GM21360 (cell line): ENCODE results near the gene ITGA3.
"Not testable (repeated sequence)": the region's sequence is repeated elsewhere in the genome, so short reads cannot be mapped to it uniquely, and the experiment has no call there.

Source experiments
- ATAC-seq: cut with Tn5 transposase; IDR thresholded peaks from one replicate; pipeline ENCODE4 v1.9.1; 2021; ENCODE audit warnings: mild to moderate bottlenecking, moderate library complexity; ENCODE audit not compliant: unreplicated experiment

The ITGA3 gene

GRCh38 chr17:50034498-50035364 is 21.2 kb upstream of the ITGA3 start:
- ATAC-seq = no peak

DNA sequence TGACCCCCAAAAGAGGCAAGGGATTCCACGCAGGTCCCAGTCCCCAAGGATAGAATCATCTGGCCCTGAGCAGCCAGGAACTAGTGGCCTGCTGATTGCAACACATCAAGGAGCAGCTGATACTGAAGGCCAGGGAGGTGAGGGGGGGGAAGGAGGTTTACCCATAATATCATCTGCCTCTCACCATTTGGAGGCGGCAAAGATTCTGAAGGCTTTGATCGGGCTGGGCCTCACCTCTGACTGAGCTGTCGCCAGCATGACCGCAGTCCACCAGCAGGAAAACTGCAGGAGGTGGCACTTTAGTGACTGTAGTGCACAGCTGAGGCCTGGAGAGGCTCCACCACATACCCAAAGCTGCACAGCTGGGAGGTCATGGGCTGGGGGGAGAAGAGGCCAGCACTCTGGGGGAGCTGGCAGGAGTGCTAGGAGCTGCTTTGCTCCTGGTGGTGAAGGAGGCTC is 20.5 kb upstream of the ITGA3 start:
- no peak for ATAC-seq

DNA sequence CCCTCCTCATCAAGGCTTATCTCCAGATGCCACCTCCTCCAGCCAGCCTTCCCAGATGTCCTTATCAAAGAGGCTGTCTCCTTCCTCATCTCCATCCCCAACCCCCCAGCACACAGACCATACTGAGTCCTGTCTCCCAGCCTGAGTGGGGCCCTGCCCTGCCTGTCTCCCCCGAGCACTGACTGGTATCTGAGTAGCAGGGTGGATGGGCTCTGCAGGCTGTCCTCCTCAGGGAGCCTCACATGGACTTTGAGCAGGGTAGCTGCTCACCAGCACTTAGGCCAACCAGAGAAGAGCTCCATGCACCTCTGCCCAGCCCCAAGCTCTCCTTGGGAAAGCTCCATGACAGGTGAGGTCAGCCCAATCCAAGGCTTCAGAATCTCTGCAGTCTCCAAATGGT is 20.0 kb upstream of the ITGA3 start:
- ATAC-seq = no peak

GRCh38 chr17:50036455-50037261 is 19.3 kb upstream of the ITGA3 start:
- no peak for ATAC-seq

DNA sequence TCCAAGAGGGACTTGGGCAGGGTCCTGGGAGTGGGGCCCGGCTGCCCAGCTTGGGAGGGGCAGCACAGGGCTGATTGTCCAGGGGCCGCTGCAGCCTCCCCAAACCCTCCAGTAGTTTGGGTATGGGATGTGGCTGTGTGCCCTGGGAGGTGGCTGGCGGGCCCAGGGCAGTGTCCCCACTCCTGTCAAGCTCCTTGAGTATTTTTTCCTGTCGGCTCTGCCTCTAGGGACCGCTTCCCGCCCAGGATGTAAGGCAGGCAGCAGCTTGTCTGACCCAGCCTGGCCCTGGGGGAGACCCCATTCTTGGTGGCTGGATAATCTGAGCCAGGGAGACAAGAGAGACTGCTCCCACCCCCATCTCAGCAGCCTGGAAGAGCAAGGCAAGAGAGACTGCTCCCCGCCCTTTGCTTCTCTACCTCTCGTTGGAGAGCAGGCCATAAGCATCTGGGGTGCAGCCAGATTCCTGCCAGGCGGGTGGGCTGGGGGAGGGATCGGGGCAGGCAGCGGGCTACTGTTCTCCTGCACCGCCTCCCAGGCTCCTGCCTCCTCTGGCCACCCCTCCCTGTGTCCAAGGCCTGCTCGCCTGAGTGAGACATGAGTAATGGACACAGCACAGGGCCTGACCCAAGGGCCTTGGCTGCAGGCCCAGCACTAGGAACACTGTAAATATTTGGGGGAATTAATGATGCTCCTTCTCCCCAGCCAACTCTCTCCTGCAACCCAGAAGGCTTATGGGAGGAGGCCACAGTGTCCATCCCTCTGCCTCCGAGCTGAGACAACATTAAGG is 18.4 kb upstream of the ITGA3 start:
- ATAC-seq = no peak

DNA sequence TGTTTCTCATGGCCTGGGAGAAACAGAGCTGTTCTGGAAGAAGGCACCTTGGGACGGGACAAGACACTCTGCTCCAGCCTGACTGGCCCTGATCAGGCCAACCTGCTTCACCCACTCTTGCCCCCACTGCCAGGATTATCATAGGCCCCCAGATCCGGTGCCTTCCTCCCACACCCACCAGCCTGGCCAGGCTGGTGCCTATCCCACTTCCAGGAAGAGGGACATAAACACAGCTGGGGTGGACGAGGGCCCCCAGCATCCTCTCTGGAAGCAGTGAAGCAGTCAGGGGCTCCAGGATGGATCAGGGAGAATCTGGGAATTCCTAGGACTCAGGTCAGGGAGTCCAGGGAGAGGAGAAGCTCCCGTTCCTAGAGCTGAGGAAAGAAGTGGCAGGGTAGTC is 16.9 kb upstream of the ITGA3 start:
- ATAC-seq = no peak

DNA sequence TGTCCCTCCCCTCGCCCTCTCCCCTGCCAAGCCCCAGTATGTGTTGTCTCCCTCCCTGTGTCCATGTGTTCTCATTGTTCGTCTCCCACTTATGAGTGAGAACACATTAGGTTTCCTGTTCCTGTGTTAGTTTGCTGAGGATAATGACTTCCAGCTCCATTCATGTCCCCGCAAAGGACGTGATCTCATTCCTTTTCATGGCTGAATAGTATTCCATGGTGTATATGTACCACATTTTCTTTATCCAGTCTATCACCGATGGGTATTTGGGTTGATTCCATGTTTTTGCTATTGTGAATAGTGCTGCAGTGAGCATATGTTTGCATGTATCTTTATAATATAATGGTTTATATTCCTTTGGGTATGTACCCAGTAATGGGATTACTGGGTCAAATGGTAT is 15.4 kb upstream of the ITGA3 start:
- not testable (repeated sequence) for ATAC-seq

DNA sequence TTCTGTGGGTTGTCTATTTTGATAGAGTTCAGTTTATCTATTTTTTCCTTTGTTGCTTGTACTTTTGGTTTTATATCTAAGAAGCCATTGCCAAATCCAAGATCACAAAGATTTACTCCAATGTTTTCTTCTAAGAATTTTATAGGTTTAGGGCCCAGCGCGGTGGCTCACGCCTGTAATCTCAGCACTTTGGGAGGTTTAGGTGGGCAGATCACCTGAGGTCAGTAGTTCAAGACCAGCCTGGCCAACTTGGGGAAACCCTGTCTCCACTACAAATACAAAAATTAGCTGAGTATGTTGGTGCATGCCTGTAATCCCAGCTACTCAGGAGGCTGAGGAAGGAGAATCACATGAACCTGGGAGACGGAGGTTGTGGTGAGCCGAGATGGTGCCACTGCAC is 13.7 kb upstream of the ITGA3 start:
- no peak for ATAC-seq

GRCh38 chr17:50043290-50044148 is 12.4 kb upstream of the ITGA3 start:
- ATAC-seq = no peak

- ATAC-seq = no peak
Measured at GRCh38 chr17:50044483-50044882, 11.4 kb upstream of the ITGA3 start.

DNA sequence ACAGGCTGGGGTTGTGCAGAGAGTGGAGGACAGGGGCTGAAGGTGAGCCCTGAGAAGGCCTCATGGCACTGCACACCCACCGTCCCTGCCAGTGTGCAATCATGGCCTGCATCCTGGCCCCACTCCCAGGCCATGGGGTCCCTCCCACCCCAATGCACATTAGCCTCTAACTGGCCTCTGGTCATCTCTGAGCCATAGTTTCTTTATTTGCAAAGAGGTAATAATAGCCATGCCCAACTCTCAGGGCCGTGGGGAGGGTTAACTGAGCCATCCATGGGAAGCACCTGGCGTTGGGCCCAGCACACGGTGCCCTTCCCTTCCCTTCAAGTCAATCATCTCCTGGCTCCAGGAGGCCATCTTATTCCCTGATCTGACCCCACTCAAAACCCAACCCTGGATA is 10.8 kb upstream of the ITGA3 start:
- ATAC-seq = no peak

GRCh38 chr17:50046179-50046578 is 9.7 kb upstream of the ITGA3 start:
- no peak for ATAC-seq

- no peak for ATAC-seq
Measured at GRCh38 chr17:50046667-50047066, 9.2 kb upstream of the ITGA3 start.

DNA sequence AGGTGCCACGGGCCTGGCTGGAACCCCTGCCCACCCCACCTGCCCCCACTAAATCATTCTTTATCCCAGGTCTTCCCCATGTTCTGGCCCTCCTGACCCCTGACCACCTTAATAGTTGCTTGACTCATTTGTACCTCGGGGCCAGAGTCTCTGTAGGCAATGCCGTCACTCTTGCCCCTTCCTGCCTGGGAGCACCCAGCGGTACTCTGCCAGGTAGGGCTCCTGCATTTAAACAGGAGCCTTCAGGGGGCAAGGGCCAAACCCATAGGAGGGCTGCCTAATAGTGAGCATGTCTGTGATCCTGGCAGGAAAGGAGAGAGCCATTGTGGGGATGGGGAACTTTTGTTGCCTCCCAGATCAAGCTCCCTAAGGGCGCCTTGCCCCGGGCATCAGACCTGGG is 8.8 kb upstream of the ITGA3 start:
- ATAC-seq = no peak

GRCh38 chr17:50047488-50048126 is 8.3 kb upstream of the ITGA3 start:
- no peak for ATAC-seq

DNA sequence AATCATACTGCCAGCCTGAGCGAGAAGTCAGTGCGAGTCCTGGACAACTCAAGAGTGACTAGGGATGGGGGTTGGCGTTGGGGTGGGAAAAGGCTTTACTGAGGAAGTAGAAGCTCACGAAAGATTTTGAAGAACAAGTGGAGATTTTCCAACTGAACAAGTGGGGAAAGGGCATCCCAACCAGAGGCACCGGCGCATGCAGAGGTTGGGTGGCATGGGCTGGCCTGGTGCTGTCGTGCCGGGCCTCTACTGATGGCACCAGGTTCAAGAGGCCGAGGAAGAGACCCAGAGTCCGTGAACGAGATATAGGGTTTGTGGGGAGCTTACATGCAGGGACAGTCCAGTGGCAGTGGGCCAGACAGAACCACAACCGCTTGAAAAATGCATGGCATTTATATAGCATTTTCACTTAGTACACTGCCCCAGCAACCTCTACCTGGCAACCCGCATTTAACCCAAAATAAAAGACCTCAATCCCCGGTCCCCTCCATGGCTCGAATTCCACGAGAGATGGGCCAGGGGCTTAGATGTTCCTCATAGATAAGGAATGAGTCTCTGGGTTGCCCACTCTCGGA is 7.7 kb upstream of the ITGA3 start:
- no peak for ATAC-seq

DNA sequence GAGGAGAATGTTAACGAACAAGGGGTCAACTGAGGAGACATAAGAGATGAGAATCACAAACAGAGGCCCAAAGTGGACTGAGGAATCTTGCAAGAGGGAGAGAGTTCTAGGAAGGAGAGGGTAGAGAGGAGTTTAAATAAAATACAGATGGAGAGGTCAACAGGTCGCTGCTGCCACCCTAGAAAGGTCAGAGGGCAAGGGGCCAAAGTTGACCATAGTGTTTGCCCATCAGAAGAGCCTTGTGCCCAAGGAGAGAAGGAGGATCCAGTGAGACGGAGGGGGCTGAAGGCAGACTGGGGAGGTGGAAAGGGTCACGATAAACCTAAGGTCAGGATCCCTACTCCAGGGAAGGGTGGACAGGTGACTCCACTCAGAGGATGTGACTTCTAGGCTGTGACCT is 6.9 kb upstream of the ITGA3 start:
- ATAC-seq = no peak

DNA sequence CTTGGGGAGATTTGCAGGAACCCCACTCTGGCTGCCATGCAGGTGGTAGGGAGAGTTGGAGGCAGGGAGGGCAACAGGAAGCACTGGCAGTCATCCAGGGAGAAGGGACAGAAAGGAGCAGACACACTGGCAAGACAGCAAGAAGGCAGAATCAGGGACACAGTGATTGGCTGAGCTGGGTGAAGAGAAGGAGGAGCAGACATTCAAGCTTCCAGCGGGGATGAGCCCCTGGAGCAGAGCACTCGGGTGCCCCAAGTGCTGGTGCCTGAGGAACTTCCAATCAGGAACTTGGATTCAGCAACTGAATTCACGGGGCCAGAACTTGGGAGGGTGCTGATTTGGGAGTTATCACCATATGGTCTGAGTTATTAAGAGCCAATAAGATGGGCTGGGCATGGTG is 6.3 kb upstream of the ITGA3 start:
- ATAC-seq = no peak

- no peak for ATAC-seq
Measured at GRCh38 chr17:50050431-50051032, 5.4 kb upstream of the ITGA3 start.
